ENCODE results near the gene AP3S2. TPM values are rescaled to one million over a fixed set of nuclear protein-coding genes. Genes with fewer than 3 reads are reported as not detected.
"Not testable (repeated sequence)": the region's sequence is repeated elsewhere in the genome, so short reads cannot be mapped to it uniquely, and the experiment has no call there.

Gene AP3S2
- total RNA-seq, 1 experiment from 2014 or later: 53.0 TPM

- no peak for DNase-seq (ENCODE audit: extremely low read depth, low read depth)
These were observed 89.6 kb downstream of the AP3S2 start for GRCh38 chr15:89803941-89804800.

DNA sequence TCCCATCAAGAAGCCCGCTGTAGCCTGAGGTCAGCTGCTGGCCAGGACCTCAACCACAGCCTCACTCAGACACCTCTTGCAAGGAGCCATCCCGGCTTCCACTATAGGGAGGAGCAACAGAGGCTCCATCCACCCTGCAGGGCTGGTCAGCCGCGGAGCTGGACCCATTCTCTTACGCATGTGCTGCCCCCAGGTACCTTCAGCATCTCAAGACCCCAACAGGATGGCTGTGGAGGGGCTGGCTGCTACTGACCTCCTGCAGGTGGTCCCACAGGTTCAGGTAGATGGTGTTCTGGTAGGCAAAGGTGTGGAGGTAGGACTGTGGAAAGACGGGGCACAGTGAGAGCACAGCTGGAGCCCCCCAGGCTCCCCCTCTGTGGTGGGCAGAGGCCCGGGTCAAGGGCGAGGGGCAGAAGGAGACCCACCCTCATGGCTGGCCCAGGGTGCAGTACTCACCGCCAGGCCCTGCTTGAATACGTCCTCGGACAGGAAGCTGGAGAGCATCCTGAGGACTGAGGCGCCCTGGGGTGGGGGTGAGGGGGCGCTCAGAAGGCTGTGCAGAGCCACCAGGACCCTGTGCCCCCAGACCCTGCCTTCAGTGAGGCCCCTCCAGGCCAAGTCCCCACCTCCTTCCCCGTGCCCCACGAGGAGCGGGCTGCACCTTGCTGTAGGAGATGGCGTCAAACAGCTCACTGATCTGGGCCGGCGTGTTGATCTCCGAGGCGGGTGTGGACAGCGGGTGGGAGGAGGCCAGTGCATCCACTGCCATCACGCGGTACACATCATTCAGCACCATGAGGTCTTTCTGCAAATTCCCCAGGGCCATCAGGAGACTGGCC is 90.6 kb downstream of the AP3S2 start:
- no peak for DNase-seq (ENCODE audit: extremely low read depth, low read depth)

DNA sequence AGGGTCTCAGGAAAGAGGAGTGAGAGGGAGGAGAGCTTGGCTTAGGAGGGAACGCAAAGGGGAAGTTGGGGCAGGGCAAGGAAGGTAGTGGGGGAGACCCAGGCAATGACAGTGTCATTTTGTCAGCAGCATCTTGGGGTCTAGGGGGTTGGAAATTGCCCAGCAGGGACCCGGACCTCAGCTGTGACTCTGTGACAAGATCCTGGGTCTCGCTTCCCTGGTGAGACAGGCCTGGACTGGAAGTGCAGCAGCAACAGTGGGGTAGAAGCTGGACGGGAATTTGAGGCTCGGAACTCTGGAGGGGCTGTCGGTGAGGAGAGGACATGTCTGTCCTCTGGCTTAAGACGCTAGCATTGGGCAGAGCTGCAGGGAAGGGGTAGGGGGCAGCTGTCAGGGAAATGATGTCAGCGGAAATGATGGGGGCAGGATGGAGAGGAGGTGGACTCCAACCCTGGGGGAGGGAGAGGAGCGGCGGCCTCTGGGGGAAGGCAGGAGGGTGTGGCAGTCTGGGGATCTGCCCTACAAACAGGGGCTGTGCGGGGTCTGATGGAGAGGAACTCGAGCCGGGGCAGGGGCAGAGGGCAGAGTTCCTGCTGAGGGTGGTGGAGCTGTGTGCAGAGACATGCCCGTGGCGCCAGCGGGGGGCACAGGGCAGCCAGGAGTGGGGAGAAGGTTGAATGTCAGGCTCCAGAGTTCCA is 91.4 kb downstream of the AP3S2 start:
- no peak for DNase-seq (ENCODE audit: extremely low read depth, low read depth)

- DNase-seq (ENCODE audit: extremely low read depth, low read depth): no peak
These were observed 92.2 kb downstream of the AP3S2 start for GRCh38 chr15:89801471-89802195.

DNA sequence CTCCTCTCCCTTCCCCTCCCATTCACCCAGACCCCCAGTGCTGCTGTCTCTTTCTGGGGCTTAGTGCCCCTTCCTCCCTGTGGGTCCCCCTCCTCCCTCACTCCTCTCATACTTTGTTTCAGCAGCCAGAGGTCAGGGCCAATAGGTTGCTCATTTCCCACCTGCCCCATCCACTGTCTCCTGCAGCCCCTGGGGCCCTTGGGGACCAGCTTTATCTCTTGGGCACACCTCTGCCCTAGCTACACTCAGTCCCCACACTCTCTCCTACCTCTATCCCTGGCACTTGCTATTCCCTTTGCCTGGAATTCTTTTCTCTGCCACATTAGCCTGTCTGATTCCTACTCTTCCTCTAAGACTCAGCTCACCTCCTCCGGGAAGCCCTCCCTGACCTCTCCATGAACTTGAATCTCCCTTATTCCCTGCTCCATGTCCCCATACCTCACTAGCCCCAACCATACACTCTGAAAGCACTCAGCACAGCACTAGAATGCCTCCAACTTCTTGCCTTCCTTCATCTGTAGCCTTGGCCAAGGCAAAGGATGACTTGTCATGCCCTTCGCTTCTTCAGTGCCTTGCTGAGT is 93.8 kb downstream of the AP3S2 start:
- DNase-seq (ENCODE audit: extremely low read depth, low read depth): no peak

DNA sequence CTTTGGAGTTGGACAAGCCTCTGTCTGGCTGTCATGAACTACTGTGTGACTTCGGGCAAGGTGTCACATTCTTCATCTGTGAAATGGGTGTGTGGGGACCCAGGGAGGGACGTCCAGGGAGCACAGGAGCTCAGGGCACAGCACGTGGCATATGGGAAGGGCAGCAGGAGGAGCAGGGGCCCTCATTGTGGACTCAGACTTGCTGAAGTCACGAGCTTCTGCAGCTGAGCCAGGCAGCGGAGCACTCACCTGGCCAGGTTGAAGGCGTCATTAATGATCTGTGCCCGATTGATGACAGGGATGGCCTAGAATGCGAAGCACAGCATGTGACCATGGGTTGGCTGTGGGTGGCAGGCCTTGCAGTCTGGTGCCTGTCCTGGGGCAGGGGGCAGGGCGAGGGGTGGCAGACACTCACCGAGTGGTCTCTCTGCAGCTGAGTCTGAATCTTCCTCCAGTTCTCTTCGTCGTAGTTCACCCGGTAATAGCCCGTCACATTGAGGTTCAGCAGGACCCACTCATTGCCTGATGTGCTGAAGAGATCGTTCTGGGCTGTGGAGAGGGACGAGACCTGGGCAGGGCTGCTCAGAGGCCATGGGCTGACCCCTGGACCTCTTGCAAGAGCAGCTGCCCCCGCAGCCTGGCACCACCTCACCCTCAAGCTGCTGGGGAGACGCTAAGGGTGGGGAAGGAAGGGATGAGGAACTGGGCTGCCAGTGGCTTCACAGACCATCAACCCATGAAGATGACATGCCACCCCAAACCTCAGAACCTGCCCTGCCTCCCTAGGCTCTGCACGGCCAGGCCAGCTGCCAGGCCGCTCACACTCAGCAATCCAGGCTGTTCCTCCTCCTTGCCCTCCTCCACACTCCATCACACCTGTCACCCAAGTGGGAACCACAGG is 94.5 kb downstream of the AP3S2 start:
- no peak for DNase-seq (ENCODE audit: extremely low read depth, low read depth)

- no peak for DNase-seq (ENCODE audit: extremely low read depth, low read depth)
These were observed 96.1 kb downstream of the AP3S2 start for GRCh38 chr15:89797678-89798201.

DNA sequence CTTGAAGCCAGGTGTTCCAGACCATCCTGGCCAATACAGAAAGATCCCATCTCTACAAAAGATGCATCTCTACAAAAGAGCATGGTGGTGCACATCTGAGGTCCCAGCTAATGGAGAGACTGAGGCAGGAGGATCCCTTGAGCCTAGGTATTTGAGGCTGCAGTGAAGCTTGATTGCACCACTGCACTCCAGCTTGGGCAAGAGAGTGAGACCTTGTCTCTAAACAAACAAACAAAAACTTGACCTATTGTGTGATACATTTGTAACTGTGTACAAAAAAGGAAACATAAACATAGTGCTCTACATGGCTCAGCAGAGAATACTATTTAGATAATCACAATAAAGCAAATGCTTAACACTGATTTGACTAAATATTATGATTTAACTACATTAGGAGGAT is 97.8 kb downstream of the AP3S2 start:
- no peak for DNase-seq (ENCODE audit: extremely low read depth, low read depth)

DNA sequence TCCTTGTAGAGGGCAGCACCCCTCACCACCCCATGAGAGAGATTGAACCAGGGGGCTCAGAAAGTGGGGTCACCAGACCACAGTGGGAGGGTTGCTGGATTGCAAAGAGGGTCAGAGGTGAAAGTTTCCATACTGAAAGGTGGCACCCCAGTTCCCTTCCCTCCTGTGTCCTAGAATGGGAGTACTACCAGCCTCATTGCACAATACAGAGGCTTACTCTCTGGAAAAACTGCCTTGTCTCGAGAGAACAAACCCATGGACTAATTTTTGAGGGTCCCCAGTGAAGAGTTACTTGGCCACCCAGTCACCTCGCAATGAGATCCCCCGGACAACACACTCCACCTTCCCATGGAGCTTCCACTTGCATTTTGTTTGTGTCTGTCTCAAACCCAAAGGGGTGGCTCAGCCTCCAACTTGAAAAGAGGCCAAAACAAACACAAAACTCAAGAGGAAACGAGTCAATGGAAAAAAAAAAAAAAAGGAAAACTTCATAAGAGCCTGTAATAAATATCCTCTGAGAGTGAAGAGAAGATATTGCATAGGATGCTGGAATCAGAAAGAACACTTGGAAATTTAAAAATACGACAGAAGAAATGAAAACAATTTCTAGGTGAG is 99.1 kb downstream of the AP3S2 start:
- no peak for DNase-seq (ENCODE audit: extremely low read depth, low read depth)

GRCh38 chr15:89792106-89792805 is 101.5 kb downstream of the AP3S2 start:
- DNase-seq (ENCODE audit: extremely low read depth, low read depth): no peak

- no peak for DNase-seq (ENCODE audit: extremely low read depth, low read depth)
These were observed 103.1 kb downstream of the AP3S2 start for GRCh38 chr15:89790661-89791060.

DNA sequence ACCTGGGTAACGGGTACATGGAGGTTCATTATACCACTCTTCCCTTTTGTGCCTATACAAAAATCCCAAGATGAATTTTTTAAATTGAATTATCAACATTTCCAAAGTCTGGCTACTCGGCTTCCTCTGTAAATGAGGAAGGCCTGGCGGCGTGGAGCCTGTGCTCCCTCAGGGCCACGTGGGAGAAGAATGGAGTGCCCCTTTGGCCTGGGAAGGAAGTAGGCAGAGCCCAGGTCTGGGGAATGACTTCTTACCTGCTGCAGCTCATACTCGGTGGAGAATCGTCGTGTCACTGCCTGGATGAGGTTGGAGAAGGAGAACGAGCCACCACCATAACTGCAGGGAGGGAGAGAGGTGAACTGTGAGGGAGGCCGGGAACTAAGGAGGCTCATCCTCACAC is 103.6 kb downstream of the AP3S2 start:
- no peak for DNase-seq (ENCODE audit: extremely low read depth, low read depth)

- DNase-seq (ENCODE audit: extremely low read depth, low read depth): not testable (repeated sequence)
These were observed 105.2 kb downstream of the AP3S2 start for GRCh38 chr15:89788585-89788984.

GRCh38 chr15:89787944-89788343 is 105.8 kb downstream of the AP3S2 start:
- DNase-seq (ENCODE audit: extremely low read depth, low read depth): no peak

DNA sequence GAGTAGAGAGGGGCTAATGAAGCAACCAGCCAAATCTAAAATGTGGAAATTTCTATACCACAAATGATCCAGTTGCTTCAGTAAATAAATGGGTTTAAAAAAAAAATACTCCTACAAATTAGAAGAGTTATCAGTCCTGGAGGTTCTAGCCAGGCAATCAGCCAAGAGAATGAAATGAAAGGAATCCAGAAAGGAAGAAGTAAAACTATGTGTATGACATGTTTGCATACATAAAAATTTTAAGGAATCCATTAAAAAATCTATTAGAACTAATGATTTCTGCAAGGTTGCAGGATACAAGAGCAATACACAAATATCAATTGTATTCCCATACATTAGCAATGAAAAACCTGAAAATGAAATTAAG is 108.0 kb downstream of the AP3S2 start:
- DNase-seq (ENCODE audit: extremely low read depth, low read depth): no peak

DNA sequence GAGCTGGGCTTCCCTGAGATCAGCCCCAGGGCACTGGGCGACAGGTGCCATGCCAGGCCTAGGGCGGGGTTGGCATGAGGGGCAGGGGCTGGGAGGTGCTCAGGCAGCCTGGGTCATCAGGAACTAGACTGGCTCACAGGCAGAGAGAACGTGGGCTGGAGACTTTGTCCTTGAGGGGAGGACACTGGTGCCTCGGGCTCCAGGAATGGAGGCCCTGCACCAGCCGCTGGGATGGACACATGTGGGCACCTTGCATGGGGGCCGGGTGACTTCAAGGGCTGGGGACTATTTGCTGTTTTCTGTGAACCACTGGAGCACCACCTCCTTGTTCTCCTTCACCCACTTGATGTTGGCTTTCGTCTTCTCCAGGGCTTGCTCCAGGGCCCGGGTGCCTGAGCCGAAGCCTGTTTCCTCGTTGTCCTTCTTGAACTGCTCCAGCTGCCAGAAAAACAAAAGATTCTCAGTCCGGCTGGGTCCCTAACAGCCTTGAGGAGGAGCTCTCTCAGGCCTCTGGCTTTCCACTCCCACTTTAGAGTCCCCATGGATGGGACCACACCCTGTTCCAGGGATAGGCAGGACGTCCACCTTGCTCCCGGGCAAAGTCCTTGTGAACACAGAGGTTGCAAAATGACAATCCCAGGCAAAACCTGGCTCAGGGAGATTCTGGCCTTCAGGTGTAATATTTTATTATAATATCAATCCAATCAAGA is 108.6 kb downstream of the AP3S2 start:
- no peak for DNase-seq (ENCODE audit: extremely low read depth, low read depth)

DNA sequence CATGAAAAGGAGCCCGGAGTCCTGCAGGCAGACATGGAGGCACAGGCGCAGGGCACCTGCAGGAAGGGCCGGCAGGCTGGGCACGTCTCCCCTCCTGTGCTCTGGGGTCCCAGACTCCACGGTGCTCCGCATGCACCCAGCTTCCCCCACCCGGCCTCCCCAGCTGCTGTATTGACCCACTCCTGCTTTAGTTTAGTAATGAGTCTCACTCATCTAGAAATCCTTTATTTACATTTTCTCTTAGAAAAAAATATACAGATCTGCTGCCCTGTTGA is 109.2 kb downstream of the AP3S2 start:
- no peak for DNase-seq (ENCODE audit: extremely low read depth, low read depth)
